H1 (cell line): ENCODE results near the gene LEPR. TPM values are rescaled to one million over a fixed set of nuclear protein-coding genes. Genes with fewer than 3 reads are reported as not detected.

ENCODE experiments used
- CTCF ChIA-PET: fragments of 300-600 bp; sonication (Branson Sonifier 250); formaldehyde crosslinking; loops from one replicate; lab custom pipeline; 2021; ENCODE audit not compliant: partially characterized antibody; lab: Charles Lee
- POLR2A ChIA-PET: fragments of 300-600 bp; sonication (Branson Sonifier 250); formaldehyde crosslinking; loops from one replicate; lab custom pipeline; 2021; ENCODE audit warnings: inconsistent platforms; ENCODE audit not compliant: partially characterized antibody; lab: Charles Lee
- DNase-seq, 2 experiments: peaks; one replicate each; pipeline versions ENCODE4 v3.0.0 to v3.0.0-alpha.2; 2010 to 2022; ENCODE audit warnings: low spot score in 2 of 2, low read depth in 1 of 2, mixed read lengths in 1 of 2
- FAIRE-seq: peaks from 2 replicates; lab custom pipeline; 2011; peaks lifted over from hg19 to GRCh38; lab: Jason Lieb, UNC
- H2AFZ ChIP-seq: 2 replicates; pipeline ENCODE4 v1.8.1; 2012; ENCODE audit warnings: low read length, inconsistent platforms
- H2AK5ac ChIP-seq: 2 replicates; pipeline ENCODE4 v1.6.1; 2013; ENCODE audit warnings: low read depth, low read length
- H2BK120ac ChIP-seq: replicated peaks from 2 replicates; pipeline ENCODE3; 2013; ENCODE audit warnings: low read depth, low read length, inconsistent platforms
- H2BK12ac ChIP-seq: 2 replicates; pipeline ENCODE4 v1.6.1; 2013; ENCODE audit warnings: low read depth, low read length
- H2BK15ac ChIP-seq: 2 replicates; pipeline ENCODE4 v1.6.1; 2013; ENCODE audit warnings: low read length
- H2BK20ac ChIP-seq: 2 replicates; pipeline ENCODE4 v1.6.1; 2013; ENCODE audit warnings: low read length
- H2BK5ac ChIP-seq: 2 replicates; pipeline ENCODE4 v1.6.1; 2013; ENCODE audit warnings: low read depth, low read length
- H3K14ac ChIP-seq: 2 replicates; pipeline ENCODE4 v1.6.1; 2013; ENCODE audit warnings: inconsistent platforms; ENCODE audit not compliant: insufficient read length
- H3K18ac ChIP-seq: 2 replicates; pipeline ENCODE4 v1.6.1; 2013; ENCODE audit warnings: low read length; ENCODE audit errors: extremely low read depth
- H3K23ac ChIP-seq: 2 replicates; pipeline ENCODE4 v1.6.1; 2013; ENCODE audit warnings: inconsistent platforms; ENCODE audit not compliant: insufficient read length
- H3K23me2 ChIP-seq: 2 replicates; pipeline ENCODE4 v1.6.1; 2013; ENCODE audit warnings: low read depth, low read length
- H3K27ac ChIP-seq: 2 replicates; pipeline ENCODE4 v1.6.1; 2011; ENCODE audit warnings: low read depth, low read length, inconsistent platforms
- H3K27me3 ChIP-seq, 4 experiments: replicated peaks in 1 of 4; 1 replicate in 1 of 4; 2 replicates in 3 of 4; pipeline versions ENCODE4 v1.6.1 to v1.8.1; 2011 to 2013; ENCODE audit warnings: low read length in 3 of 4, mild to moderate bottlenecking in 3 of 4, inconsistent platforms in 2 of 4, mixed read lengths in 2 of 4, moderate library complexity in 1 of 4; ENCODE audit not compliant: control insufficient read depth in 3 of 4, insufficient read depth in 3 of 4; ENCODE audit errors: extremely low read depth in 1 of 4
- H3K36me3 ChIP-seq, 4 experiments: 2 replicates each; pipeline versions ENCODE4 v1.6.1 to v1.8.1; 2011 to 2013; ENCODE audit warnings: mild to moderate bottlenecking in 4 of 4, low read length in 3 of 4, moderate library complexity in 2 of 4, control low read depth in 1 of 4, inconsistent platforms in 1 of 4; ENCODE audit not compliant: insufficient read depth in 4 of 4, control insufficient read depth in 2 of 4
- H3K4ac ChIP-seq: replicated peaks from 2 replicates; pipeline ENCODE3; 2013; ENCODE audit warnings: low read length, low read depth, mixed read lengths, inconsistent platforms; ENCODE audit not compliant: insufficient read length
- H3K4me1 ChIP-seq, 4 experiments: replicated peaks in 1 of 4; 1 replicate in 1 of 4; 2 replicates in 3 of 4; pipeline versions ENCODE4 v1.6.1 to v1.8.1; 2011 to 2013; ENCODE audit warnings: low read length in 3 of 4, inconsistent platforms in 2 of 4, mixed read lengths in 1 of 4; ENCODE audit not compliant: insufficient read depth in 4 of 4, control insufficient read depth in 3 of 4
- H3K4me2 ChIP-seq, 2 experiments: 2 replicates each; pipeline versions ENCODE4 v1.6.1 to v1.8.1; 2011 to 2013; ENCODE audit warnings: low read depth in 2 of 2, low read length in 2 of 2, control low read depth in 1 of 2, inconsistent platforms in 1 of 2, mild to moderate bottlenecking in 1 of 2; ENCODE audit not compliant: insufficient read depth in 1 of 2
- H3K4me3 ChIP-seq, 4 experiments: fragments of 200-600, 300-600 bp in 1 of 4; sonication (generic), shearing (Covaris generic), sonication (Bioruptor Twin) in 1 of 4; 2 replicates each; pipeline versions ENCODE4 v1.5.1 to v1.8.1; 2011 to 2016; ENCODE audit warnings: low read length in 4 of 4, low read depth in 3 of 4, control low read depth in 2 of 4, inconsistent platforms in 2 of 4, mild to moderate bottlenecking in 2 of 4, mixed read lengths in 1 of 4, moderate library complexity in 1 of 4; ENCODE audit not compliant: insufficient read depth in 2 of 4; ENCODE audit errors: extremely low read depth in 1 of 4
- H3K56ac ChIP-seq: replicated peaks from 2 replicates; pipeline ENCODE3; 2013; ENCODE audit warnings: low read depth, mild to moderate bottlenecking, mixed read lengths, low read length, inconsistent platforms; ENCODE audit not compliant: insufficient read length
- H3K79me1 ChIP-seq: 2 replicates; pipeline ENCODE4 v1.6.1; 2013; ENCODE audit warnings: low read depth, low read length, control low read depth
- H3K79me2 ChIP-seq, 2 experiments: 2 replicates each; pipeline versions ENCODE4 v1.6.1 to v1.8.1; 2012 to 2013; ENCODE audit warnings: low read length in 2 of 2, mild to moderate bottlenecking in 2 of 2, inconsistent platforms in 1 of 2; ENCODE audit not compliant: insufficient read depth in 2 of 2, control insufficient read depth in 1 of 2
- H3K9ac ChIP-seq, 4 experiments: replicated peaks in 1 of 4; 1 replicate in 1 of 4; 2 replicates in 3 of 4; pipeline versions ENCODE4 v1.6.1 to v1.8.1; 2011 to 2013; ENCODE audit warnings: low read depth in 3 of 4, low read length in 3 of 4, control low read depth in 2 of 4, mild to moderate bottlenecking in 2 of 4, moderate library complexity in 2 of 4, inconsistent platforms in 1 of 4; ENCODE audit errors: extremely low read depth in 1 of 4
- H3K9me3 ChIP-seq, 2 experiments: 2 replicates each; pipeline versions ENCODE4 v1.6.1 to v1.8.1; 2012 to 2013; ENCODE audit warnings: mild to moderate bottlenecking in 2 of 2, moderate library complexity in 2 of 2, control low read depth in 1 of 2, inconsistent platforms in 1 of 2, low read depth in 1 of 2, low read length in 1 of 2, mixed read lengths in 1 of 2; ENCODE audit not compliant: insufficient read depth in 2 of 2
- H4K20me1 ChIP-seq, 2 experiments: replicated peaks in 1 of 2; 2 replicates each; pipeline versions ENCODE3 to v1.8.1; 2011 to 2013; ENCODE audit warnings: inconsistent platforms in 2 of 2, low read length in 2 of 2, mild to moderate bottlenecking in 1 of 2; ENCODE audit not compliant: insufficient read depth in 2 of 2, control insufficient read depth in 1 of 2
- H4K5ac ChIP-seq: 2 replicates; pipeline ENCODE4 v1.6.1; 2013; ENCODE audit warnings: low read length, low read depth, mixed read lengths, inconsistent platforms; ENCODE audit not compliant: insufficient read length
- H4K8ac ChIP-seq: 2 replicates; pipeline ENCODE4 v1.8.0; 2013; ENCODE audit warnings: mild to moderate bottlenecking, moderate library complexity, low read length, inconsistent platforms; ENCODE audit not compliant: insufficient read depth; ENCODE audit errors: extremely low read depth
- H4K91ac ChIP-seq: replicated peaks from 2 replicates; pipeline ENCODE3; 2013; ENCODE audit warnings: low read length, mixed read lengths, inconsistent platforms; ENCODE audit not compliant: insufficient read length
- CREB1 ChIP-seq: IDR thresholded peaks from 2 replicates; pipeline ENCODE4 v1.6.1; 2012; ENCODE audit warnings: inconsistent platforms
- PHF8 ChIP-seq: fragments of 200-600 bp; sonication (generic); conservative IDR thresholded peaks from 2 replicates; pipeline ENCODE4 v1.7.1; 2012; ENCODE audit warnings: low read depth, mild to moderate bottlenecking, inconsistent platforms, low read length, moderate library complexity
- RAD21 ChIP-seq, 2 experiments: IDR thresholded peaks in 1 of 2; conservative IDR thresholded peaks in 1 of 2; 2 replicates each; pipeline ENCODE4 v1.6.1; 2011; ENCODE audit warnings: low read depth in 2 of 2, low read length in 2 of 2, improper control_type of control experiment in 1 of 2, inconsistent platforms in 1 of 2, mild to moderate bottlenecking in 1 of 2, moderate library complexity in 1 of 2
- WGBS, 2 experiments: shearing (Covaris generic) in 1 of 2; methylation state at CpG; one replicate each; pipeline versions ENCODE4 v1.1.6 to v1.1.7; 2013 to 2015; ENCODE audit warnings: low lambda C conversion rate in 2 of 2, mixed read lengths in 2 of 2, inconsistent platforms in 1 of 2, low coverage in 1 of 2, missing lambda C conversion rate in 1 of 2; ENCODE audit not compliant: insufficient replicate concordance in 2 of 2, insufficient coverage in 1 of 2, insufficient read length in 1 of 2; ENCODE audit errors: extremely low coverage in 1 of 2, missing lambda C conversion rate in 1 of 2; 5-methylcytosine and 5-hydroxymethylcytosine counted together
- polyA plus RNA-seq, 7 experiments: library from polyadenylated mRNA; depleted of rRNA in 3 of 7; stranded (reverse) in 5 of 7; unstranded in 2 of 7; fragments of >200 nt in 5 of 7; fragments of 200-250 nt in 2 of 7; gene quantifications; 1 replicate in 5 of 7; 2 replicates in 1 of 7; 4 replicates in 1 of 7; pipeline versions ENCODE4 v1.2.1 to v1.2.3, GENCODE V29; 2011 to 2013; ENCODE audit warnings: missing spikeins in 2 of 7, mixed read lengths in 2 of 7
- total RNA-seq: library from RNA; stranded (reverse); fragmentation: NEBNext Ultra II Directional; extraction: Animal tissue kit (Norgen Biotek cat#: 25700); gene quantifications from 2 replicates; pipeline ENCODE4 v1.2.1, GENCODE V29; 2021
- TF ChIP-seq, protein P1 (sequence below), 3 experiments: IDR thresholded peaks; 1 replicate in 2 of 3; 2 replicates in 1 of 3; pipeline versions ENCODE4 v1.5.1 to v1.6.1; 2011; ENCODE audit warnings: low read length in 3 of 3, mild to moderate bottlenecking in 3 of 3, inconsistent platforms in 2 of 3, low read depth in 1 of 3, moderate library complexity in 1 of 3; ENCODE audit not compliant: insufficient read depth in 1 of 3; ENCODE audit errors: control extremely low read depth in 1 of 3

Gene LEPR
- total and polyA plus RNA-seq, 2 of the 8 experiments (the other 6 are each of a cell fraction or from before 2014, with no cell fraction given): 1.3 to 3.9 TPM

DNA sequence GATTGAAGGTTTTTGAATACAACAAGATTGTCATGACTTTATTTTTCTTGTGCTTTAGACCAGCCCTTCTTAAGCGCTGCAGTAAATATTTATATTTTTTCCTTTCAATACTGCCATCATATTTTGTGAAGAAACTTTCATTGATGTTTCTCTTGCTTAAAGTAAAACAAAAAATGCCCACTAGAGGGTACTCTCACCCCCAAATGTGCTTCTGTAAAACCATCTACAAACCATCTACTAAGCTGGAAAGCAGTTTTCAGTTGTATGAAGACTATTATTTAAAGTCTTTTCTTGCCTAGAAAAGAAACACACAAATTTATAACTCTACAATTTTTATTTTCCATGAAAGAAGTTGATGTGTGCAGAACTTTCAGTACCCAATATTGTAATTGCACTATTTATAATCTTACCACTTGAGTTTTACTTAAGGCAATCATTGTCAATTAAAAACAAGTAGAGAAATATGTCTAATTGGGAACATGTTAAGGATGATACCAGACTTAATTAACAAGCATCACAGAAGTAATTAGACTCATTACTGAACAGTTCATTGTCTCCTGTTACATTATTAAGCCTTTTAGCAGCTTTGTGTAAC lies 10.7 kb downstream of the LEPR start:
- DNase-seq: no peak
- no peak overlapping the region for H4K5ac ChIP-seq
- H2BK20ac ChIP-seq: no peak overlapping the region
- no peak overlapping the region for H2BK12ac ChIP-seq
- no peaks in the 10 kb centered on the region for H3K27me3 ChIP-seq
- ChIA-PET CTCF (interaction anchor here (0.7 to 4.7 kb wide), 27 partner anchors 9 to 274 kb away, joined by 3 to 58 read pairs (median 4); partner anchors contain the start of genes LEPR and LEPROT), POLR2A (interaction anchor here (1.8 kb wide), 1 partner anchor 10 kb away, joined by 5 read pairs; no protein-coding TSS in a partner anchor)
- H3K4ac ChIP-seq: no peak overlapping the region
- H3K79me1 ChIP-seq: no peaks in the 10 kb centered on the region; the same call in 1 of the 2 replicates
- H4K91ac ChIP-seq: no peak overlapping the region
- no peak overlapping the region for H3K4me2 ChIP-seq
- H3K14ac ChIP-seq: no peak overlapping the region
- H3K79me2 ChIP-seq: no peaks in the 10 kb centered on the region
- FAIRE-seq: no peak
- TF ChIP-seq, protein P1, sequence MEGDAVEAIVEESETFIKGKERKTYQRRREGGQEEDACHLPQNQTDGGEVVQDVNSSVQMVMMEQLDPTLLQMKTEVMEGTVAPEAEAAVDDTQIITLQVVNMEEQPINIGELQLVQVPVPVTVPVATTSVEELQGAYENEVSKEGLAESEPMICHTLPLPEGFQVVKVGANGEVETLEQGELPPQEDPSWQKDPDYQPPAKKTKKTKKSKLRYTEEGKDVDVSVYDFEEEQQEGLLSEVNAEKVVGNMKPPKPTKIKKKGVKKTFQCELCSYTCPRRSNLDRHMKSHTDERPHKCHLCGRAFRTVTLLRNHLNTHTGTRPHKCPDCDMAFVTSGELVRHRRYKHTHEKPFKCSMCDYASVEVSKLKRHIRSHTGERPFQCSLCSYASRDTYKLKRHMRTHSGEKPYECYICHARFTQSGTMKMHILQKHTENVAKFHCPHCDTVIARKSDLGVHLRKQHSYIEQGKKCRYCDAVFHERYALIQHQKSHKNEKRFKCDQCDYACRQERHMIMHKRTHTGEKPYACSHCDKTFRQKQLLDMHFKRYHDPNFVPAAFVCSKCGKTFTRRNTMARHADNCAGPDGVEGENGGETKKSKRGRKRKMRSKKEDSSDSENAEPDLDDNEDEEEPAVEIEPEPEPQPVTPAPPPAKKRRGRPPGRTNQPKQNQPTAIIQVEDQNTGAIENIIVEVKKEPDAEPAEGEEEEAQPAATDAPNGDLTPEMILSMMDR (IDR thresholded peaks at IDR 0.05; ENCODE audit: control extremely low read depth in 1 of 3, insufficient read depth in 1 of 3, low read depth in 1 of 3, low read length in 3 of 3): peak in 2 of 3 experiments; percentile 40 to 58; a peak in 2 of 4 replicates
- TF ChIP-seq CREB1: no peak
- no peak for TF ChIP-seq PHF8
- peak; percentile 70 to 74 for TF ChIP-seq RAD21 (IDR thresholded peaks at IDR 0.05 in 1 of 2, conservative IDR thresholded peaks at IDR 0.05 in 1 of 2; ENCODE audit: low read depth in 2 of 2, low read length in 2 of 2)
- TF ChIP-seq, all 59 proteins: peak for 2
- H3K9ac ChIP-seq: no peak overlapping the region
- no peak overlapping the region for H2AK5ac ChIP-seq
- H2AFZ ChIP-seq: no peak overlapping the region
- H3K23ac ChIP-seq: no peak overlapping the region
- no peaks in the 10 kb centered on the region for H4K20me1 ChIP-seq
- WGBS, 2 experiments: 7% methylated on average over 1 of the region's 1 CpG; no CpG with 5 or more reads in 1 of the 2 experiments
- H3K18ac ChIP-seq: no peak overlapping the region
- peaks cover 0 to 31% (median 4%) of the 10 kb centered on the region in 4 experiments; a peak in 3 of 8 replicates for H3K36me3 ChIP-seq
- no peaks in the 10 kb centered on the region for H3K9me3 ChIP-seq
- no peak overlapping the region for H2BK15ac ChIP-seq
- H3K23me2 ChIP-seq: no peaks in the 10 kb centered on the region
- no peak overlapping the region for H2BK5ac ChIP-seq
- no peak overlapping the region for H4K8ac ChIP-seq
- peaks cover 2 to 14% (median 9%) of the 10 kb centered on the region in 4 experiments; a peak in 5 of 7 replicates for H3K4me1 ChIP-seq
- no peak overlapping the region for H3K4me3 ChIP-seq
- H2BK120ac ChIP-seq: no peak overlapping the region
- no peak overlapping the region for H3K56ac ChIP-seq
- H3K27ac ChIP-seq: no peak overlapping the region
